NCI-H2081 treated with DMSO at 0.1 percent for 48 hours (cell line): ENCODE data around the gene PARP1.
"Not testable (repeated sequence)": the region's sequence is repeated elsewhere in the genome, so short reads cannot be mapped to it uniquely, and the experiment has no call there.

Experiments used
- DNase-seq: peaks from one replicate; lab custom pipeline; 2025; lab: John Stamatoyannopoulos, UW

Gene PARP1

GRCh38 chr1:226407497-226408284, at the start of gene PARP1:
Gene PARP1 (minus strand): TSS chr1:226408093. CDS start chr1:226407929, 164 bp downstream.
- peak; percentile 83 for DNase-seq

DNA sequence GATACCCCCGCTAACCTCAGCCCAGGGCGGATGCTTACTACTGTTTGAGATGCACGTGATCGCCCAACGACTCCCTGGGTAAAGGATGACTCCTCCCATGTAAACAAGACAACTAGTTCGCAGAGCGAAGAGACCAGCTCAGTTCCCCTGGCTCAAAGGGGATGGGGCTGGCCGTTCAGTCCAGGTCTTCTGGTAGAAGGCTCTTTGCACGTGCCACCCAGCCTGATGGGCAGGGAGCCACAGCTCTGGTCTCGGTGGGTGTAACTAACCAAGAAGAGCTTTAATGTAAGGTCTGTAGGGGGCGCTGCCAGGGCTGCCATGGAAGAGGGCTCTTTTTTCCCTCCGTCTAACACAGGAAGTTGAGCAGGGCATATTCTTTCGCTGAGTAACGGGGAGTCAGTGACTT, 49.4 kb upstream of the PARP1 start:
- DNase-seq: no peak

DNA sequence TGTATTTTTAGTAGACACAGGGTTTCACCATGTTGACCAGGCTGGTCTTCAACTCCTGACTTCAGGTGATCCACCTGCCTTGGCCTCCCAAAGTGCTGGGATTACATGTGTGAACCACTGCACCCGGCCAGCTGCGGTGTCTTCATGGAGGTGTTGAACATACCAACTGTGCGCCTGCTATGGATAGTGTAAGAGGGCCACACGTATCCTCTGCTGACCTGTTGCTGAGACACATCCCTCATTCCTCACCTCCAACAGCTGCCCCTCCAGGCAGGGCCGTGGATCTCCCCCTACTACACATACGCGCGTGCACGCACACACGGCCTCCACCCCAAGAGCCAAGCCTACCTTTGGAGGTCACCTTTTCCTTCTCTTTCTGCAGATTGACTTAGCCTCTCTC, 48.0 kb upstream of the PARP1 start:
- DNase-seq: no peak

GRCh38 chr1:226454349-226454748, 46.5 kb upstream of the PARP1 start:
- no peak for DNase-seq

DNA sequence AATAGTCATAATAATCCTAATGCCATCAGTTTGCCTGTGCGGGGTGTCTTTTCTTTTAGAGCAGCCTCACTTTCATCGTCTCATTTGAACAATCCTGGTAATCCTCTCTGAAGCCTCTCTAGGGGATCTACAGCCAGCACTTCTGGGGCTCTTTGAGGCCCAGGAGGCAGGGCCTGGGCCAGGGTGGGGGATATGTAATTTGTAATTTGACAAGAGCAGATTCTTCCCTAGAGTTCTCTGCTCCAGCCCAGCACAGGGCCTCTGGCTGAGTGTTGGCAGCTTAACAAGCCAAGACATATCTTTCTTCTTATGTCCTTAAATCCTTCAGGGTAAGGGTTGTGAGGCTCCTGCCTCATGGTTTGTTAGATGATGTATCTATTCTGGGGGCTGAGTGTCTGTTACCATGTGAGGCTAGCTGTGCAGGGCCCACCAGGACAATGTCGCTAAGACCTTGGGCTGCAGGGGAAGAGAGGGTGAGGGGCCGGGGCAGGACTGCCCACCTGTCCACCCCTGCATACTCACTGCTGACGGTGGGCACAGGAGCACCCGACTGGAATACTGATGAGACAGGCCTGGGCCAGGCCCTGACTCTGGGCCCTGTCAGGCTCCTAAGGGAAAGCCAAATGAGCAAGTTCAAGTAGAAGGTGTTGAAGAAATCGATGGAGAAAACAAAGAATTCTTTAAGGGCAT, 45.3 kb upstream of the PARP1 start:
- no peak for DNase-seq

DNA sequence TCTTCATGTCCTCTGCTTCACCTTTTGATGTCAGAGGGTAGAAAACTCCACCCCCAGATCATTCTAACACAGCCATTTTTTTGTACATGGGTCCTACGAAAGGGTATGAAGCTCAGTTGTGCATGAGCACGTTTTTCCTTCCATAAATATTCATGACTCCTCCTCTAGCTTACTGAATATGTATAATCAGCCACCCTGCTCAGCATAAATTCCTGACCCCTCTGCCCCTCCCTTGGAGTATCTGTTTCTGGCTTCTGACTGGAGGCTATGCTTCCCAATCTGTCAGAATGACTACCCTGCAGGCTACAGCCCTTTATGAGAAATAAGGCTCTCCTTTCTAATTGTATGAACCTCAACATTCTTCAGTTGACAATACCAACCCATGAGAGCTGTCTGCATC, 42.8 kb upstream of the PARP1 start:
- DNase-seq: no peak

GRCh38 chr1:226449823-226450222, 41.9 kb upstream of the PARP1 start:
- no peak for DNase-seq

GRCh38 chr1:226447932-226448665, 40.2 kb upstream of the PARP1 start:
- DNase-seq: no peak

DNA sequence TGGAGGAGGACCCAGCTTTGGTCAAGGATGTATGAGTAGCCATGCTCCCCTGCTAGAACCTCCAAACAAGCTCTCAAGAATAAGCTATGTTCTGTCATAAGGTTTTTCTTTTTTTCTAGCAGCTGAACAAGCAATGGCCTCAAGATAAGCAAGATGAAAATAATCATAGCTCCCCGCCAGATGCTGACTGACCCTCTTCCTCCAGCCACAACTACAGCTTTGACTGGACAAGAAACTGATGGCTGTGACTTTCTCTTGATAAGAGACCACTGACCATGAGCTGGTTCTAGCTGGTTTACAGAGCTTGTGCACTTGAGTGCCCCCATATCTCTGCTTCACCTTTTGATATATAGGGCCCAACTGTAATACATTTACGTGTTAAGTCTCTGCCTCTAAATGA, 38.2 kb upstream of the PARP1 start:
- no peak for DNase-seq

GRCh38 chr1:226444901-226445300, 37.0 kb upstream of the PARP1 start:
- no peak for DNase-seq

DNA sequence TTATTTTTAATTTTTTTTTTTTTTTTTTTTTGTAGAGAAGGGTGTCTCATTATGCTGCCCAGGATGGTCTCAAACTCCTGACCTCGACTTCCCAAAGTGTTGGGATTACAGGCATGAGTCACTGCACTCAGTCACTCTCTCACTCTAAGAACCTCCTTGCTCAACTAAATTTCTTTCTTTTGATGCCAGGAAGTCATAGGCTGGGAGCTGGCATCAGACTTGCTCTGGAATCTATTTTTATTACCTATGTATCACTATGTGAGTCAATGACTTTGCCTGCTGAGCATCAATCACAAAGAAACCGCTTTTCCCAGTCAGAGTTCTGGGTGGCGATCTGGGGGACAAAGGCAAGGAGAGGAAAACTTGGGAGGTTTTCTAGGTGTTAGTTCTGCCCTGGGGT, 35.5 kb upstream of the PARP1 start:
- DNase-seq: no peak

- no peak for DNase-seq
Measured at GRCh38 chr1:226443033-226443432, 35.1 kb upstream of the PARP1 start.

DNA sequence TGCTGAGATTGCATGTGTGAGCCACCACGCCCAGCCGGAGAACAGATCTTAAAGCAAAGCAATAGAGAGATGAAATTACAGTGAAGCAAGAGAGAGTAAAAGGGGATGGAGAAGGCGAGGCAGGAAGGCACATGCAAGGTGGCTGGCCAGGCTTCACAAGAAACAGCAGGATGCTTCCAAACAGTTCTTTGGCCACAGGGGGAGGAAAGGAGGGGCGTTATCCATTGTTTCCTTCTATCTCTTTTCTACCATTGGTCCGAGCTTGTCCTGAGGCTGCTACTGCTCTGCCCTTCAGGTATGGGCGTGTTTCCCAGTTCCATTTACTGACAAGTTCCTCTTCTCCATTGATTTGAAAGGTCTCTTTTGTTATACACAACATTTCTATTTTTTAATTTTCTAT, 33.7 kb upstream of the PARP1 start:
- DNase-seq: no peak

DNA sequence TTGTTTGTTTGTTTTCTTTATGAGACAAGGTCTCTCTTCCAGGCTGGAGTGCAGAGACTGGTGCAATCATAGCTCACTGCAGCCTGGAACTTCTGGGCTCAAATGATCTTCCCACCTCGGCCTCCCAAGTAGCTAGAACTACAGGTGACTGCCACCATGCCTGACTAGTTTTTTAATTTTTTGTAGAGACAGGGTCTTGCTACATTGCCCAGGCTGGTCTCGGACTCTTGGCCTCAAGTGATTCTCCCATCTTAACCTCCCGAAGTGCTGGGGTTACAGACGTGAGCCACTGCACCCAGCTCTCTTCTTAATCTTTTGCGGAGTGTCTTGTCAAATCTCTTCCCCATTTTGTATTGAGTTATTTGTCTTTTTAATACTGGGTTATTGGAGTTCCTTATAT, 32.6 kb upstream of the PARP1 start:
- no peak for DNase-seq

GRCh38 chr1:226438007-226438406, 30.1 kb upstream of the PARP1 start:
- no peak for DNase-seq

DNA sequence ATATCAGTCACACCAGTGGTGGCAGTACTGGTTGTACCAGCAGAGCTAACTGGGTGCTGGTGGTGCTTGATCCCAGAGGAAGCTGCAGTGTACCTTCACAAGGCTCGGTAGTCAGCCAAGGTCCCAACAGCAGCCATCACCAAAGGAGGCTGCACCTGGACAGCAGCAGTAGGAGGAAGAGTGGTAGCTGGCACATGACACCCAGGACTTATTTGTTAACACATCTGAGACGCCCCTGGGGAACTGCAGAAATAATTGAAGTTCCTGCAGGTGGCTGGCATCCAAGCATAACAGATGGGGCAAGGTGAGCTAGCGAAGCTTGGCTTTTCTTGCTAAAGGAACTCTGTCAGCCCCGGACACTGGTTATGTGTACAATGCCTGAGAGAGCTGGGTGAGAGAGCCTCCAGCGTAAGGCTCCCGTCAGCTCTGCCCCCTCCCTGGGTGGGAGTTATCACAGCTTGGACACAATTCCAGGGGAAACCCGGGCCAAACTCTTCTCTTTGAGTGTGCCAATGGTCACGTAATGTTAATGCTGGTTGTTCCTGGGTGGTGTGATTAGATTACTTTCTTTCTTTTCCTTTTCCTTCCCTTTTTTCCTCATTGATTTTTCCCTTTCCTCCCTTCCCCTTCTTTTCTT, 29.1 kb upstream of the PARP1 start:
- peak; percentile 23 for DNase-seq

- no peak for DNase-seq
Measured at GRCh38 chr1:226436472-226436854, 28.6 kb upstream of the PARP1 start.

DNA sequence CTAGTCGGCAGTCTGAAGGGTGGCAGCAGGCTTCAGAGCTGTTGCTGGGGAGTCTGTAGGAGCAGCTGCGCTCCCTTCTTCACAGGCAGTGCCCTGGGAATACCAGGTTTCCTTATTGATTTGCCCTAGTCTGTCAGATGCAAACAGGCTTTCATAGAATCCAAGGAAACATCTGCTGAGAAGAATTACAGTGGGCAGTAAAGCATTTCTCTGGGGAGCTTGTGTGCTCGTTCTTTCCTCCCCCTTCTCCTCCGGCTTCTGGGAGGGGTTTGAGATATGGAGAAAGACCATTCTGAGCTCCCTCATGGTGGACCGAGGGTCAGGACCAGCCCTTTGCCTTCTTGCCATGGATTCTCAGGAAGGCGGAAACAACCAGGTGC, 25.4 kb upstream of the PARP1 start:
- no peak for DNase-seq

DNA sequence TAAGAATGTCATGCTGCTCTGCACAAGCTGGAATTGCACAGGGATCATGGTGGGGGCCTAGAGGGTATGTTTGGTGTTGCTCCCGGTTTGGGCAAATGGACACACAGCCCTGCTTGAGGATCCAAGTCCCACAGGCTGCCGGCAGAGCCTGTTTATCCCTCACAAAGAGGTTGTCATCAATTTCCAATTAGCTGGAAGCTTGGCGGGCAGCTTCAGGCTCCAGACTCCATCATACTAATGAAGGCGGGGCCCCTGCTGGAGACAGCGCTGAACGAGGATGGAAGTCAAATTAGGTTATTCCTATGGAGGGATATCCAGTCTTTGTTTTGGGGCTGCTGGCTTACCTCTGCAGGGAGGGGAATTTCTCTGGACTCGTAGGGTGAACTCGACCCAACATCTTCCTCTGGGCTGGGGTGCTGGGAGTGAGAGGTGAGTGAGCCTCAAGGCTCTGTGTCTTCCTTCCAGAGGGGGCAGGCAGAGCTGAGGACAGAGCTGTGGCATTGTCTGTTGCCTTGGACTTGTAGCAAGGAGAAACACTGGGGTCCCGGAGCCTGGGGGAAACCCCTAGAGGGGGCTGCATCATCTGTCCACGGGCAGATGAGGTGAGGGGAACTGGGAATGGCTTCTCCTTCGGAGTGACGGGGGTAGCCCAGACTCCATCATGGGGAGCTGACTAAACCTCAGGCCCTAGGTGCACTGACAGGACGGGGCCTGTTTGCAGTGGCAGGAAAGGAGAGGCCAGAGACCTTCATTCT, 24.9 kb upstream of the PARP1 start:
- no peak for DNase-seq

- DNase-seq: not testable (repeated sequence)
Measured at GRCh38 chr1:226431898-226432297, 24.0 kb upstream of the PARP1 start.

GRCh38 chr1:226429858-226430715, 22.2 kb upstream of the PARP1 start:
- no peak for DNase-seq
